Testis (tissue), 2 donors: Measurements from ENCODE around the gene ATRNL1.

Experiments used
- CTCF ChIP-seq, 3 experiments: fragments of 450-650 bp in 2 of 3; fragments of 200-600 bp in 1 of 3; sonication (generic) in 1 of 3; IDR thresholded peaks; one replicate each; pipeline ENCODE4 v1.5.1; 2016 to 2019; ENCODE audit warnings: antibody characterized with exemption in 3 of 3, mild to moderate bottlenecking in 2 of 3, moderate library complexity in 1 of 3
- POLR2A ChIP-seq: fragments of 450-650 bp; IDR thresholded peaks from one replicate; pipeline ENCODE4 v1.6.1; 2017; ENCODE audit warnings: antibody characterized with exemption, mild to moderate bottlenecking, moderate library complexity

GRCh38 chr10:115935731-115936130 lies 842.6 kb downstream of the ATRNL1 start:
- TF ChIP-seq CTCF (IDR thresholded peaks at IDR 0.05) (no peak), POLR2A (no peak)
